ENCODE data around the gene PAK3. TPM values are rescaled to one million over a fixed set of nuclear protein-coding genes. Genes with fewer than 3 reads are reported as not detected.

Gene PAK3
- total and polyA plus RNA-seq, 4 donors: 30.5 to 120 (median 55.2) TPM

- H3K4me1 ChIP-seq (ENCODE audit: control insufficient read depth, insufficient read depth, low read length): peaks cover 8% of the 10 kb centered on the region
- WGBS (ENCODE audit: insufficient coverage): 20% methylated on average over 1 of the region's 5 CpGs
Observed at GRCh38 chrX:111100191-111100590, 4.2 kb downstream of the PAK3 start.

DNA sequence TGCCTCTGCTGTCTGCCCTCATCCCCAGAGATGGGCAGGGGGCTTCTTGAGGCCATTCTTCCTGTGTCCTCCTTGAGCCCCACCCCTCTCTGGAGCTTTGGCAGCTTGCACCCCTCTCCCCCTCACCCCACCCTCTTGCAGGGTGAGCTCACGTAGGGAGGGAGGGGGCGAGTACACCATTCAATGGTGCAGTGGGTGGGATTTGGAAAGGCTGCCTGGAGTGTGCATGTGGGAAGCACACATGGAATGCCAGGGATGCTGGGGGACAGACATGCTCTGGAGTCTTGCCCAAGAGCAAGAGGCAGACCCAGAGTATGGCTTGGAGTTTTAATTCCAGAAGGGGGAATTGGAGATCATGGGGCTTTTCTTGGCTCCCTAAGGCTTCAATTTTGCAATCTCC lies 5.6 kb downstream of the PAK3 start:
- peak in 1 of 6 donors; percentile 47 for DNase-seq (ENCODE audit: low read depth in 4 of 6, low spot score in 6 of 6)
- Histone ChIP-seq H3K27ac (ENCODE audit: low read depth, low read length) (no peak overlapping the region), H3K27me3 (ENCODE audit: control insufficient read depth, insufficient read depth, low read length) (peaks cover 41% of the 10 kb centered on the region), H3K36me3 (ENCODE audit: control insufficient read depth, insufficient read depth, low read length) (peaks cover 2% of the 10 kb centered on the region), H3K4me1 (ENCODE audit: control insufficient read depth, insufficient read depth, low read length) (peaks cover 8% of the 10 kb centered on the region), H3K4me3 (ENCODE audit: low read depth, low read length) (no peak overlapping the region), H3K9me3 (ENCODE audit: control insufficient read depth, insufficient read depth, low read length) (no peaks in the 10 kb centered on the region)
- no CpG with 5 or more reads among the region's 2 CpGs for WGBS (ENCODE audit: insufficient coverage)

More at GRCh38 chrX:111100191-111100590, 4.2 kb downstream of the PAK3 start:
- peaks cover 50% of the 10 kb centered on the region for H3K27me3 ChIP-seq (ENCODE audit: control insufficient read depth, insufficient read depth, low read length)
- peak in 2 of 6 donors; percentile 56 to 65 for DNase-seq (ENCODE audit: low read depth in 4 of 6, low spot score in 6 of 6)
- H3K27ac ChIP-seq (ENCODE audit: low read depth, low read length): no peak overlapping the region
- H3K36me3 ChIP-seq (ENCODE audit: control insufficient read depth, insufficient read depth, low read length): no peaks in the 10 kb centered on the region
- no peak overlapping the region for H3K4me3 ChIP-seq (ENCODE audit: low read depth, low read length)
- no peaks in the 10 kb centered on the region for H3K9me3 ChIP-seq (ENCODE audit: control insufficient read depth, insufficient read depth, low read length)

DNA sequence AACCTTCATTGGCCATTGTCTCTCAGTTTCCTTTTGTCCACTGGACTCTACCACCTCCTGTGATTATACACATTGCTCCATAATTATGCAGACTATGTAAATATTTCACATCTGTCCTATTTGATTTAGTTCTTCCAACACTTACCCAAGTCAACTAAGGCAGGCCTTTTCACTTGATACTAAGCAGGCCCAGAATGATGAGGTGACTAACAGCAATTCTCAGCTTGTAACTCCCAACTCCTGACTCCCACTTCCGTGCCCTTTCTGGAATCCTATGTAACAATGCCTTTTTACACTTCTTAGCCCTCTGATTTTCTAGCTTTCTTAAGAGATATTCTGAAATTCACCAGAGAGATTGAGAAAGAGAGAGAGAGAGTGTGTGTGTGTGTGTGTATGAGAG lies 6.6 kb downstream of the PAK3 start:
- no CpG with 5 or more reads among the region's 1 CpG for WGBS (ENCODE audit: insufficient coverage)
- no peak overlapping the region for H3K27ac ChIP-seq (ENCODE audit: low read depth, low read length)
- no peak overlapping the region for H3K4me3 ChIP-seq (ENCODE audit: low read depth, low read length)
- H3K36me3 ChIP-seq (ENCODE audit: control insufficient read depth, insufficient read depth, low read length): peaks cover 2% of the 10 kb centered on the region
- H3K27me3 ChIP-seq (ENCODE audit: control insufficient read depth, insufficient read depth, low read length): peaks cover 39% of the 10 kb centered on the region
- H3K4me1 ChIP-seq (ENCODE audit: control insufficient read depth, insufficient read depth, low read length): peaks cover 8% of the 10 kb centered on the region
- DNase-seq (ENCODE audit: low read depth in 4 of 6, low spot score in 6 of 6): no peak
- H3K9me3 ChIP-seq (ENCODE audit: control insufficient read depth, insufficient read depth, low read length): no peaks in the 10 kb centered on the region

GRCh38 chrX:111103246-111103645 lies 7.3 kb downstream of the PAK3 start:
- Histone ChIP-seq H3K9me3 (ENCODE audit: control insufficient read depth, insufficient read depth, low read length) (no peaks in the 10 kb centered on the region), H3K4me3 (ENCODE audit: low read depth, low read length) (no peak overlapping the region), H3K27me3 (ENCODE audit: control insufficient read depth, insufficient read depth, low read length) (peaks cover 34% of the 10 kb centered on the region), H3K36me3 (ENCODE audit: control insufficient read depth, insufficient read depth, low read length) (peaks cover 2% of the 10 kb centered on the region), H3K4me1 (ENCODE audit: control insufficient read depth, insufficient read depth, low read length) (peaks cover 8% of the 10 kb centered on the region), H3K27ac (ENCODE audit: low read depth, low read length) (no peak overlapping the region)
- DNase-seq (ENCODE audit: low read depth in 4 of 6, low spot score in 6 of 6): no peak
- 60% methylated on average over 2 of the region's 6 CpGs for WGBS (ENCODE audit: insufficient coverage)

DNA sequence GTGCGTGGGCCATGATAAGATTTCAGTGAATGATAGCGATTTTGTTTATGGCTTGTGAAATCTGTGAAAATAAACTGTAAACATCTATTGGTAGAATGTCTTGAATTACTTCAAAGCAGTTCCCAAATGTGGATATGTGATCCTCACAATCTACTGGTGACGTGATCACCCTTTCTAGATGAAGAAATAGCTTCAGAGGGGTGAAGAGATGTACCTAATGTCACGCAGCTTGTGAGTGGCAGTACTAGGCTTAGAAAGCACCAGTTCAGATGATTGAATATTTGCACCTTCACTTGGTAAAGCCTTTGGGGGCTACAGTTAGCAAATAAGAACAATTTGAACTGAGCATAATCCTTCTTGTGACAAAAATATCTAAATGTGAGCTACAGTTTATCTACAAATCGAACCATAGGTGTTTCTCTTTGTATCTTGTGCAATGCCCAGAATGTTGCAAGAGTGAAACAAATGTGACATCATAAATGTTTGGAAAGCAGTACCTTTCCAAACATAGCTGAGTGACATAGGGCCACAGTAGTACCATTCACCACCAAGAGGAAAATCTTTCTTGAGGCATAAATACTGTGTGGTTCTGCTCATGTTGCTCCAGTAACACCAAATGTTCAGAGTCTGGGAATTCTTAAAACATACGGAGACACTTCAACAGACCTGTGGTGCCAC lies 14.2 kb downstream of the PAK3 start:
- WGBS (ENCODE audit: insufficient coverage): 69% methylated on average over 4 of the region's 6 CpGs
- no peaks in the 10 kb centered on the region for H3K9me3 ChIP-seq (ENCODE audit: control insufficient read depth, insufficient read depth, low read length)
- H3K4me3 ChIP-seq (ENCODE audit: low read depth, low read length): no peak overlapping the region
- H3K27ac ChIP-seq (ENCODE audit: low read depth, low read length): no peak overlapping the region
- H3K36me3 ChIP-seq (ENCODE audit: control insufficient read depth, insufficient read depth, low read length): peaks cover 2% of the 10 kb centered on the region
- peaks cover 16% of the 10 kb centered on the region for H3K27me3 ChIP-seq (ENCODE audit: control insufficient read depth, insufficient read depth, low read length)
- no peaks in the 10 kb centered on the region for H3K4me1 ChIP-seq (ENCODE audit: control insufficient read depth, insufficient read depth, low read length)
- no peak for DNase-seq (ENCODE audit: low read depth in 4 of 6, low spot score in 6 of 6)

DNA sequence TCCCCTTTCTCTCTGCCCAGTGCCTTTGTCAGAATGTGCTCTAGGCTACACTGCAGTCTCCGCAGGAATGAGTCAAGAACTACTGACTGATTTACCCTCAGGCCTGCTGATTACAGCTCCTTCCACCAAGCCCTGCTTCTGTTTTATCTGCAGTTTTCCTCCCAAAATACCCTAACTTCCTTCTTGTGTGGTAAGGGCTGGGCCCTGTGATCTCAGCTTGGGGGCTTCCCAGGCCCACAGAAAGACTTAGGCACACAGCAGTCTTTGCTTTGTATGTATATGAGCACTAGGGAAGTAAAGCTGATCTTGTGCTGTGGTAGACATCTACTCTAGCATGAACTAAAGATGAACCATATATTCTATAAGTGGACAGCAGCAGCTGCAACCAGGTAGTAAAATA lies 18.8 kb downstream of the PAK3 start:
- Histone ChIP-seq H3K4me1 (ENCODE audit: control insufficient read depth, insufficient read depth, low read length) (no peaks in the 10 kb centered on the region), H3K27ac (ENCODE audit: low read depth, low read length) (no peak overlapping the region), H3K27me3 (ENCODE audit: control insufficient read depth, insufficient read depth, low read length) (peaks cover 15% of the 10 kb centered on the region), H3K36me3 (ENCODE audit: control insufficient read depth, insufficient read depth, low read length) (no peaks in the 10 kb centered on the region), H3K4me3 (ENCODE audit: low read depth, low read length) (no peak overlapping the region), H3K9me3 (ENCODE audit: control insufficient read depth, insufficient read depth, low read length) (no peaks in the 10 kb centered on the region)
- WGBS (ENCODE audit: insufficient coverage): no CpG with 5 or more reads among the region's 1 CpG
- DNase-seq (ENCODE audit: low read depth in 4 of 6, low spot score in 6 of 6): no peak

DNA sequence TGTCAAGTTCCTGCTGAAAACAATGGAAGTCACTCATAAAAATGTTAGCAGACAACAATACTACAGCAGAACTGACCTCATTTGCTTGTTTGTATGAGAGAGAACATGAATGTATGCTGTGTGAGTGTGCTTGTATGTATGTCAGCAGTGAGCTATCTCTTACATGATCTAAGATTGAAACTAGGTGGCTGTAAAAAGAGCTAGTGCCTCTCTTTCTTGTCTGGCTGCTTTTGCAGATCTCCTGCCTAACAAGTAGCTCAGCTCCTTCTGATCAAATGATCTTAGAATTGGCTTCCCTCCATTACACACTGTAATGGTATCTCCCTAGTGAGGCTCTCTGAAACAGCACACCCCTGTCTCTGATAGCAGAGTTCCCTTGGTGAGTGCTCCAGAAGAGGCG lies 20.7 kb downstream of the PAK3 start:
- H3K27ac ChIP-seq (ENCODE audit: low read depth, low read length): no peak overlapping the region
- H3K27me3 ChIP-seq (ENCODE audit: control insufficient read depth, insufficient read depth, low read length): peaks cover 15% of the 10 kb centered on the region
- H3K4me3 ChIP-seq (ENCODE audit: low read depth, low read length): no peak overlapping the region
- DNase-seq (ENCODE audit: low read depth in 4 of 6, low spot score in 6 of 6): peak in 1 of 6 donors; percentile 7
- no peaks in the 10 kb centered on the region for H3K9me3 ChIP-seq (ENCODE audit: control insufficient read depth, insufficient read depth, low read length)
- 64% methylated on average over 1 of the region's 1 CpG for WGBS (ENCODE audit: insufficient coverage)
- no peaks in the 10 kb centered on the region for H3K4me1 ChIP-seq (ENCODE audit: control insufficient read depth, insufficient read depth, low read length)
- no peaks in the 10 kb centered on the region for H3K36me3 ChIP-seq (ENCODE audit: control insufficient read depth, insufficient read depth, low read length)

- Histone ChIP-seq H3K4me1 (ENCODE audit: control insufficient read depth, insufficient read depth, low read length) (no peaks in the 10 kb centered on the region), H3K27me3 (ENCODE audit: control insufficient read depth, insufficient read depth, low read length) (peaks cover 15% of the 10 kb centered on the region), H3K27ac (ENCODE audit: low read depth, low read length) (no peak overlapping the region), H3K4me3 (ENCODE audit: low read depth, low read length) (no peak overlapping the region), H3K36me3 (ENCODE audit: control insufficient read depth, insufficient read depth, low read length) (no peaks in the 10 kb centered on the region), H3K9me3 (ENCODE audit: control insufficient read depth, insufficient read depth, low read length) (no peaks in the 10 kb centered on the region)
- WGBS (ENCODE audit: insufficient coverage): no CpG with 5 or more reads among the region's 2 CpGs
- DNase-seq (ENCODE audit: low read depth in 4 of 6, low spot score in 6 of 6): no peak
Observed at GRCh38 chrX:111119341-111119740, 23.4 kb downstream of the PAK3 start.

DNA sequence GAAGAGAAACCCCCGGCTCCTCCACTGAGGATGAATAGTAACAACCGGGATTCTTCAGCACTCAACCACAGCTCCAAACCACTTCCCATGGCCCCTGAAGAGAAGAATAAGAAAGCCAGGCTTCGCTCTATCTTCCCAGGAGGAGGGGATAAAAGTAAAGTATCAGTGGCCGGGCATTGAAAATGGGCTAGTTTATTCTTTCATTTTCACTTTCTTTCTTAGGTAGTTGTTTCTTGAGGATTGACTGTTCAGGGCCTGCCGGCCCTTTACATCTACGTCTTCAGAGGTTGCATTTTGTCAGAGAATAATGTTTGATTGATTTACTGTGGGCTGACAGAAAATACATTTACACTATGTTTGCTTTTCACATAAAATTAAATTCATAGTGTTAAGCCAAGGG lies 27.1 kb downstream of the PAK3 start:
- no peaks in the 10 kb centered on the region for H3K36me3 ChIP-seq (ENCODE audit: control insufficient read depth, insufficient read depth, low read length)
- H3K27me3 ChIP-seq (ENCODE audit: control insufficient read depth, insufficient read depth, low read length): peaks cover 8% of the 10 kb centered on the region
- WGBS (ENCODE audit: insufficient coverage): no CpG with 5 or more reads among the region's 6 CpGs
- H3K4me3 ChIP-seq (ENCODE audit: low read depth, low read length): no peak overlapping the region
- no peak for DNase-seq (ENCODE audit: low read depth in 4 of 6, low spot score in 6 of 6)
- no peak overlapping the region for H3K27ac ChIP-seq (ENCODE audit: low read depth, low read length)
- H3K4me1 ChIP-seq (ENCODE audit: control insufficient read depth, insufficient read depth, low read length): no peaks in the 10 kb centered on the region
- H3K9me3 ChIP-seq (ENCODE audit: control insufficient read depth, insufficient read depth, low read length): no peaks in the 10 kb centered on the region

GRCh38 chrX:111123606-111124179 lies 27.7 kb downstream of the PAK3 start:
- no peak for DNase-seq (ENCODE audit: low read depth in 4 of 6, low spot score in 6 of 6)
- H3K9me3 ChIP-seq (ENCODE audit: control insufficient read depth, insufficient read depth, low read length): no peaks in the 10 kb centered on the region
- peaks cover 12% of the 10 kb centered on the region for H3K27me3 ChIP-seq (ENCODE audit: control insufficient read depth, insufficient read depth, low read length)
- no CpG with 5 or more reads among the region's 2 CpGs for WGBS (ENCODE audit: insufficient coverage)
- no peaks in the 10 kb centered on the region for H3K4me1 ChIP-seq (ENCODE audit: control insufficient read depth, insufficient read depth, low read length)
- H3K4me3 ChIP-seq (ENCODE audit: low read depth, low read length): no peak overlapping the region
- H3K36me3 ChIP-seq (ENCODE audit: control insufficient read depth, insufficient read depth, low read length): no peaks in the 10 kb centered on the region
- no peak overlapping the region for H3K27ac ChIP-seq (ENCODE audit: low read depth, low read length)
